Right atrium auricular region (tissue), 2 donors: Measurements from ENCODE around the gene PLCD3. TPM values are rescaled to one million over a fixed set of nuclear protein-coding genes. Genes with fewer than 3 reads are reported as not detected.
A peak's percentile ranks its signal among the peaks of the same experiment; 100 is the strongest.

Experiments
- DNase-seq: peaks from one replicate; pipeline ENCODE4 v3.0.0-alpha.2; 2019; ENCODE audit warnings: low spot score
- H3K27ac ChIP-seq, 2 donors: fragments of 200-600 bp; sonication (generic); 1 replicate in 1 of 2; 2 replicates in 1 of 2; pipeline ENCODE4 v1.5.1; 2016 to 2019
- H3K27me3 ChIP-seq, 2 donors: fragments of 200-600 bp; sonication (generic); one replicate each; pipeline versions ENCODE4 v1.5.1 to v1.6.0; 2017 to 2019
- H3K36me3 ChIP-seq: fragments of 200-600 bp; sonication (generic); one replicate; pipeline ENCODE4 v1.5.1; 2016
- H3K4me1 ChIP-seq, 2 donors: fragments of 200-600 bp; sonication (generic); one replicate each; pipeline versions ENCODE4 v1.5.1 to v1.6.0; 2017 to 2019
- H3K4me3 ChIP-seq, 2 donors: fragments of 200-600 bp; sonication (generic); 1 replicate in 1 of 2; 2 replicates in 1 of 2; pipeline ENCODE4 v1.5.1; 2017 to 2019; ENCODE audit warnings: mild to moderate bottlenecking in 1 of 2, moderate library complexity in 1 of 2
- H3K9me3 ChIP-seq, 2 donors: fragments of 200-600 bp; sonication (generic); one replicate each; pipeline ENCODE4 v1.5.1; 2019
- total RNA-seq, 2 donors: library from RNA; depleted of rRNA; stranded (reverse); fragments of >200 nt; gene quantifications; one replicate each; pipeline ENCODE4 v1.1.0, GENCODE V29; 2016
- TF ChIP-seq, protein P1 (sequence below), 2 donors: fragments of 200-600 bp; sonication (generic); IDR thresholded peaks; one replicate each; pipeline ENCODE4 v1.5.1; 2019; ENCODE audit warnings: antibody characterized with exemption in 2 of 2

The PLCD3 gene
- total RNA-seq, 2 donors from 2014 or later, result 102 to 156 TPM

DNA sequence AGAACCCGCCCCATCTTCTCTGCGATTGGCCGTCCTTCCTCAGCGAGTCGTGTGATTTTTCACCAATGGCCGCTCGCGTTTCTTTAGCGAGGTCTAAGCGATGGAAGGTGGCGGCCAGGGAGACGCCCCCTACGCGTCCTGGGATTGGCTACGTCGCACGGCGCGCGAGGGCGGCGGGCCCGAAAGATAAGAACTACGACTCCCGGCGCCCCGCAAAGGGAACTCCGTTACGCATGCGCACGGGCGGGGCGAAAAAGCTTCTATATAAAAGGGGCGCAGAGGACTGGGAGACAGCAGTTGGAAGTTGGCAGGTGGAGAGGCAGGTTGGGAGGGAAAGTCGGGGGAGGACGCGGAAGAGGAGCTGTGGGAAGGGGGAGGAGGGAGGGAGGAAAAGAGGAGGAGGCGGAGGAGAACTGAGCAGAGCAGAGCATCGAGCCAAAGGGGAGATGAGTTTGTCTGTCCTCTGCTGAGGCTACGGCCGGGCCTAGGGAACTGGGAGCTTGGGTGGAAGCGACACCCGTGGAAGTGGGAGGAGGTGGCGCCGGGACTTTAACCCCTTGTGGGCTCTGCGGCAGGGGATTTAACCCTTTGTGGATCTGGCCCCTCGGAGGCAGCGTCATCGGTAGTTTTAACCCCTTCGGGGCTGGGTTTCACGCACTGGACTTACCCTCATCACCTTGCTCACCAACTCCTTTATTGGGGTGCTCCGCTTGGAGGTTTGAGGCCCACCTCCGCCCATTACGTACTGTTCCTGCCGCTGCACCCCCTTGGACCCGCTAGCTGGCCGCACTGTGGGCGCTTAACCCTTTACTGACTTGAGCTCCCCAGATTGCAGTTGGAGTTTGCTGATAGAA, 16.1 kb upstream of the PLCD3 start, which contains the start of gene HEXIM1:
HEXIM1 (plus strand) TSS at position 293 of the 854 bp plus-strand sequence. CDS start 716 bp downstream, outside the sequence.
- Histone ChIP-seq H3K27me3 (no peaks in the 10 kb centered on the region), H3K9me3 (no peaks in the 10 kb centered on the region), H3K4me1 (peaks cover 0 to 53% of the 10 kb centered on the region in 2 donors), H3K4me3 (peak within 1 kb of the TSS; percentile 75 to 93), H3K36me3 (no peaks in the 10 kb centered on the region), H3K27ac (peak within 1 kb of the TSS; percentile 96 to 99)
- DNase-seq, result peak; percentile 100
- TF ChIP-seq, protein P1, sequence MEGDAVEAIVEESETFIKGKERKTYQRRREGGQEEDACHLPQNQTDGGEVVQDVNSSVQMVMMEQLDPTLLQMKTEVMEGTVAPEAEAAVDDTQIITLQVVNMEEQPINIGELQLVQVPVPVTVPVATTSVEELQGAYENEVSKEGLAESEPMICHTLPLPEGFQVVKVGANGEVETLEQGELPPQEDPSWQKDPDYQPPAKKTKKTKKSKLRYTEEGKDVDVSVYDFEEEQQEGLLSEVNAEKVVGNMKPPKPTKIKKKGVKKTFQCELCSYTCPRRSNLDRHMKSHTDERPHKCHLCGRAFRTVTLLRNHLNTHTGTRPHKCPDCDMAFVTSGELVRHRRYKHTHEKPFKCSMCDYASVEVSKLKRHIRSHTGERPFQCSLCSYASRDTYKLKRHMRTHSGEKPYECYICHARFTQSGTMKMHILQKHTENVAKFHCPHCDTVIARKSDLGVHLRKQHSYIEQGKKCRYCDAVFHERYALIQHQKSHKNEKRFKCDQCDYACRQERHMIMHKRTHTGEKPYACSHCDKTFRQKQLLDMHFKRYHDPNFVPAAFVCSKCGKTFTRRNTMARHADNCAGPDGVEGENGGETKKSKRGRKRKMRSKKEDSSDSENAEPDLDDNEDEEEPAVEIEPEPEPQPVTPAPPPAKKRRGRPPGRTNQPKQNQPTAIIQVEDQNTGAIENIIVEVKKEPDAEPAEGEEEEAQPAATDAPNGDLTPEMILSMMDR (IDR thresholded peaks at IDR 0.05), result no peak

DNA sequence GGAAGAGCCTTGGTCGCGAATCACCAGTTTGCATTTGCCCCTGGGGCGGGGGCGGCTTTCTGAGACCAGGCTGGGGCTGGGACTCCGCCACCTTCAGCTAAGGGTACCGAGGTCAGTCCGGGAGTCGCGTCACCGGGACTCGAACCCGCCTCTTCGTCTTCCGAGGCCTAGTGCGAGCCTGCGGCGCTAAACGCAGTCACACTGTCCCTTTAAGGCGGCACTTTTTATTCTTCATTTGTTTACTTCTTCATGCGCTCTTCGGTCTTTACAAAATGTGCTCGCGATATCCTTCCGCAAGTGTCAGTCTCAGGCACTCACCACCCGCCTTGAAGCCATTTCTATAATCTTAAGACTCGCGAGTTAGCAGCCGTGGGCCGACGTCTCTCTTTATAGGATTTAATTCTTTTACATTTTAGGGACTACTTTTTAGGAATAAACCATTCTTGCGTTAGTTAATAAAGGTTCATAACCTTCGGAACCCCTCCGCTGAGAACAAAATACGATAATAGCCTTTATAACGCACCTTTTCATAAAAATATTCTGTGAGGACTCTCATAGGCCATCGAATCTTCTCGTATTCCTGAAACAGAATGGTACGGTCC, 15.4 kb upstream of the PLCD3 start:
- TF ChIP-seq, protein P1 (IDR thresholded peaks at IDR 0.05), result no peak
- no peaks in the 10 kb centered on the region for H3K36me3 ChIP-seq
- H3K27ac ChIP-seq, result peak overlapping the region; percentile 96 to 99
- peak; percentile 84 for DNase-seq
- H3K4me1 ChIP-seq, result peaks cover 0 to 56% of the 10 kb centered on the region in 2 donors
- no peaks in the 10 kb centered on the region for H3K27me3 ChIP-seq
- H3K4me3 ChIP-seq, result peak overlapping the region; percentile 67 to 83
- no peaks in the 10 kb centered on the region for H3K9me3 ChIP-seq

DNA sequence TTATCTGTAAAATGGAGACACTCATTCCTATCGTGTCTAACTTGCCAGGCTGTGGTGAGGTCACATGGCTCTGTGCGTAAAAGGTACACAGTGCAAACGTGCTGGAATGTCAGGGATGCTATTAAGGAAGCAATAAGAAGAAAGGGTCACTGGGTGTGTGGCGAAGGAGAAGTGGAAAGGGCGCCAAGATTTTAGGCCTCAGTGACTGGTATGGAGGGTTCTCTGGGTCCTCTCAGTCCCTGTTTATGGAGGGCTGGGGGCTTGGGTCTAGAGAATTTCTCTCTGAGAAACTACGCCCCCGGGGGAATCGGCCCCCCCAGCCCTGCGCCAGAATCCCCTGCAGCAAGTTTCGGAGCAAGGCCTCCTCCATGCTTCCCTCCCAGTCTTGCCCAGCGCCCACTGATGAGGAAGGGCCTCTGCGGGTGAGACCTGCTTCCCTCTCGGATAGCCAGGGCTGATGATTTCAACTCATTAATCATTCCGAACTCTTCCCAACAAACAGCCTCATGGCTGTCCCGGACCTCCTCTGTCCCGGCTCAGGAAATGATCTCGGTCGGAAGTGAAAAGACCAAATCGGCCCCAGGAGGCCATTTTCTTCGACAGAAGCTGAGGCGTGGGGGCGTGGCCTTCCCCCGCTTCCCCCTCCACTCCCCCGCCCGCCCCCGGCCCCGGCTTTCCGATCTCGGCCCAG, 14.7 kb upstream of the PLCD3 start:
- Histone ChIP-seq H3K9me3 (no peaks in the 10 kb centered on the region), H3K27ac (peak overlapping the region; percentile 96 to 99), H3K4me1 (peaks cover 0 to 51% of the 10 kb centered on the region in 2 donors), H3K36me3 (no peaks in the 10 kb centered on the region), H3K4me3 (peak overlapping the region; percentile 67 to 83), H3K27me3 (no peaks in the 10 kb centered on the region)
- DNase-seq, result no peak
- TF ChIP-seq, protein P1 (IDR thresholded peaks at IDR 0.05), result no peak

DNA sequence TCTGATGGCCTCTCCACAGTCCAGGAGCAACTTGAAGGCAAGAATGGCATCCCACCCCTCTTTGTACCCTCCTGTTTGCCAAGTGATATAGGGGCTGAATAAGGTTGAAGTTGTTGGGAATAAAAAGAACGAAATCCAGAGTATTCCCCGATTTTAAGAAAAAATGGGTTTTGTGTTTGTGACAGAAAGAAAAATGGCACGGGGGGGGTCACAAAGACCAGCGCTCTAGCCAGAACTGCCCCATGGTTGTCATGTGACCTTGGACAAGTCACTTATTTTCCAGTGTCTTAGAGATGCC, 14.2 kb upstream of the PLCD3 start:
- Histone ChIP-seq H3K9me3 (no peaks in the 10 kb centered on the region), H3K27me3 (no peaks in the 10 kb centered on the region), H3K27ac (peak overlapping the region; percentile 96 to 99), H3K4me3 (no peak overlapping the region), H3K36me3 (no peaks in the 10 kb centered on the region), H3K4me1 (peaks cover 0 to 46% of the 10 kb centered on the region in 2 donors)
- TF ChIP-seq, protein P1 (IDR thresholded peaks at IDR 0.05), result no peak
- DNase-seq, result no peak

DNA sequence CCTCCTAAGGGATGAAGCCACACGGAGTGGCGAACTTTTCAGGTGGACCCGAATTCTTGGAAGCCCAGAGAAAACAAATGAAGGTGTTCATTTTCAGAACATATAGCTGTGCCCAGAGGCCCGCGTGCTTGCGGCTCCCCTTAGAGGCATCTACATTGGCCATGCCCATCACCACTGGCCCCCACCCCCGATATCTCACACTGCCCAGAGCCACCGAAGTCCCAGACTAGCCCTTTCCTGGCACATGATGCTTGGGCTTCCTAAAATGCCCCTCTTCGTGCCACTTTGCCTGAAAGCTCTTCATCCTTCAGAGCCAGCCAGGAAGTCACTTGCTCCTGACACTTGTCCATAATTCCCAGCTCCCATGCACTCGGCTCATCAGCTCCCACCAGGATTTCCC, 13.9 kb upstream of the PLCD3 start:
- Histone ChIP-seq H3K4me3 (no peak overlapping the region), H3K4me1 (peaks cover 0 to 43% of the 10 kb centered on the region in 2 donors), H3K27me3 (no peaks in the 10 kb centered on the region), H3K36me3 (no peaks in the 10 kb centered on the region), H3K27ac (peak overlapping the region; percentile 96 to 99), H3K9me3 (no peaks in the 10 kb centered on the region)
- no peak for DNase-seq
- TF ChIP-seq, protein P1 (IDR thresholded peaks at IDR 0.05), result no peak
